OCI-LY1 (cell line): Measurements from ENCODE around the gene RPL27.

Experiments
- H2AFZ ChIP-seq: fragments of 200-600 bp; sonication (generic), shearing (Covaris generic); 2 replicates; pipeline ENCODE4 v1.6.0; 2014; ENCODE audit warnings: antibody characterized with exemption, mild to moderate bottlenecking, low read length
- H3F3A ChIP-seq: fragments of 200-600 bp; sonication (generic), shearing (Covaris generic); 2 replicates; pipeline ENCODE4 v1.6.0; 2014; ENCODE audit warnings: mild to moderate bottlenecking, antibody characterized with exemption, low read length, moderate library complexity; ENCODE audit not compliant: insufficient read depth
- H3K27ac ChIP-seq: fragments of 200-600 bp; sonication (generic); 2 replicates; pipeline ENCODE4 v1.5.1; 2014; ENCODE audit warnings: low read length, mixed run types, mild to moderate bottlenecking, low read depth; ENCODE audit not compliant: poor library complexity, severe bottlenecking
- H3K27me3 ChIP-seq: fragments of 200-600 bp; sonication (generic); 2 replicates; pipeline ENCODE4 v1.6.0; 2014; ENCODE audit warnings: antibody characterized with exemption, mild to moderate bottlenecking, low read length, moderate library complexity; ENCODE audit not compliant: insufficient read depth
- H3K36me3 ChIP-seq: fragments of 200-600 bp; sonication (generic); 2 replicates; pipeline ENCODE4 v1.6.1; 2014; ENCODE audit warnings: mild to moderate bottlenecking, antibody characterized with exemption, low read length, moderate library complexity, mixed read lengths; ENCODE audit not compliant: insufficient read depth
- H3K4me1 ChIP-seq: fragments of 200-600 bp; sonication (generic); 2 replicates; pipeline ENCODE4 v1.5.1; 2014; ENCODE audit warnings: mild to moderate bottlenecking, low read length, moderate library complexity; ENCODE audit not compliant: insufficient read depth, severe bottlenecking
- H3K4me2 ChIP-seq: fragments of 200-600 bp; sonication (generic), shearing (Covaris generic); 2 replicates; pipeline ENCODE4 v1.6.1; 2014; ENCODE audit warnings: low read length
- H3K4me3 ChIP-seq: fragments of 200-600 bp; sonication (generic); 2 replicates; pipeline ENCODE4 v1.5.1; 2014; ENCODE audit warnings: low read length, low read depth, mild to moderate bottlenecking, mixed read lengths; ENCODE audit not compliant: poor library complexity, severe bottlenecking
- H3K79me2 ChIP-seq: fragments of 200-600 bp; shearing (Covaris generic); 2 replicates; pipeline ENCODE4 v1.6.1; 2016; ENCODE audit warnings: mixed run types, low read length, mixed read lengths; ENCODE audit not compliant: insufficient read depth
- H3K9ac ChIP-seq: fragments of 200-600 bp; sonication (generic), shearing (Covaris generic); 2 replicates; pipeline ENCODE4 v1.6.1; 2014; ENCODE audit warnings: mild to moderate bottlenecking, low read length, mixed read lengths
- H3K9me2 ChIP-seq: fragments of 200-600 bp; sonication (generic), shearing (Covaris generic); 2 replicates; pipeline ENCODE4 v1.6.1; 2014; ENCODE audit warnings: low read depth, mild to moderate bottlenecking, low read length, mixed read lengths
- H3K9me3 ChIP-seq: fragments of 200-600 bp; shearing (Covaris generic); 2 replicates; pipeline ENCODE4 v1.6.1; 2014; ENCODE audit warnings: low read length, mixed read lengths
- H4K20me1 ChIP-seq: fragments of 200-600 bp; sonication (generic), shearing (Covaris generic); 2 replicates; pipeline ENCODE4 v1.6.0; 2016; ENCODE audit warnings: mild to moderate bottlenecking, low read length; ENCODE audit not compliant: insufficient read depth
- CTCF ChIP-seq: fragments of 200-600 bp; sonication (generic), shearing (Covaris generic); IDR thresholded peaks from 2 replicates; pipeline ENCODE4 v1.5.1; 2017; ENCODE audit warnings: mild to moderate bottlenecking, antibody characterized with exemption, low read length, moderate library complexity, mixed read lengths
- EZH2 ChIP-seq: fragments of 200-600 bp; sonication (generic), shearing (Covaris generic); IDR thresholded peaks from 2 replicates; pipeline ENCODE4 v1.8.0; 2017; ENCODE audit warnings: borderline replicate concordance, mixed run types, mild to moderate bottlenecking, antibody characterized with exemption, low read length, moderate library complexity, mixed read lengths

RPL27 gene

GRCh38 chr17:43011728-43012472 is 13.7 kb downstream of the RPL27 start:
- no peak overlapping the region for H3K4me2 ChIP-seq
- H3K79me2 ChIP-seq, result no peaks in the 10 kb centered on the region
- H3K36me3 ChIP-seq, result peaks cover 7% of the 10 kb centered on the region; the same call in 1 of the 2 replicates
- no peaks in the 10 kb centered on the region for H3F3A ChIP-seq
- no peak for TF ChIP-seq CTCF
- no peak for TF ChIP-seq EZH2
- no peaks in the 10 kb centered on the region for H4K20me1 ChIP-seq
- no peaks in the 10 kb centered on the region for H3K9me3 ChIP-seq
- H3K4me3 ChIP-seq, result no peak overlapping the region
- H3K27ac ChIP-seq, result no peak overlapping the region
- H3K4me1 ChIP-seq, result peaks cover 3% of the 10 kb centered on the region
- H3K27me3 ChIP-seq, result no peaks in the 10 kb centered on the region
- H3K9me2 ChIP-seq, result no peaks in the 10 kb centered on the region
- no peak overlapping the region for H2AFZ ChIP-seq
- no peak overlapping the region for H3K9ac ChIP-seq

GRCh38 chr17:43013296-43013695 is 15.1 kb downstream of the RPL27 start:
- no peak overlapping the region for H3K4me2 ChIP-seq
- no peaks in the 10 kb centered on the region for H3K9me2 ChIP-seq
- H3K36me3 ChIP-seq, result peaks cover 7% of the 10 kb centered on the region; the same call in 1 of the 2 replicates
- H3K79me2 ChIP-seq, result no peaks in the 10 kb centered on the region
- H3K27ac ChIP-seq, result no peak overlapping the region
- TF ChIP-seq CTCF (no peak), EZH2 (no peak)
- no peaks in the 10 kb centered on the region for H4K20me1 ChIP-seq
- no peaks in the 10 kb centered on the region for H3F3A ChIP-seq
- H3K27me3 ChIP-seq, result no peaks in the 10 kb centered on the region
- no peak overlapping the region for H2AFZ ChIP-seq
- no peaks in the 10 kb centered on the region for H3K9me3 ChIP-seq
- H3K4me3 ChIP-seq, result no peak overlapping the region
- no peak overlapping the region for H3K9ac ChIP-seq
- peaks cover 5% of the 10 kb centered on the region for H3K4me1 ChIP-seq

GRCh38 chr17:43014020-43014648 is 15.9 kb downstream of the RPL27 start:
- Histone ChIP-seq H3K9me3 (no peaks in the 10 kb centered on the region), H4K20me1 (no peaks in the 10 kb centered on the region), H3K9ac (no peak overlapping the region), H3K9me2 (no peaks in the 10 kb centered on the region), H3K27me3 (no peaks in the 10 kb centered on the region), H2AFZ (no peak overlapping the region), H3K36me3 (peaks cover 7% of the 10 kb centered on the region; the same call in 1 of the 2 replicates), H3K4me3 (no peak overlapping the region), H3K4me1 (peaks cover 9% of the 10 kb centered on the region), H3K4me2 (no peak overlapping the region), H3F3A (no peaks in the 10 kb centered on the region), H3K27ac (no peak overlapping the region), H3K79me2 (no peaks in the 10 kb centered on the region)
- TF ChIP-seq EZH2, result no peak
- no peak for TF ChIP-seq CTCF
